GM18520 (cell line): ENCODE data around the gene BRME1.
A peak's percentile ranks its signal among the peaks of the same experiment; 100 is the strongest.
"Not testable (repeated sequence)": the region's sequence is repeated elsewhere in the genome, so short reads cannot be mapped to it uniquely, and the experiment has no call there.

Experiments used
- ATAC-seq: cut with Tn5 transposase; IDR thresholded peaks from one replicate; pipeline ENCODE4 v1.9.1; 2021; ENCODE audit not compliant: unreplicated experiment

Gene BRME1

GRCh38 chr19:13868663-13869062 lies 37.3 kb downstream of the BRME1 start:
- no peak for ATAC-seq

DNA sequence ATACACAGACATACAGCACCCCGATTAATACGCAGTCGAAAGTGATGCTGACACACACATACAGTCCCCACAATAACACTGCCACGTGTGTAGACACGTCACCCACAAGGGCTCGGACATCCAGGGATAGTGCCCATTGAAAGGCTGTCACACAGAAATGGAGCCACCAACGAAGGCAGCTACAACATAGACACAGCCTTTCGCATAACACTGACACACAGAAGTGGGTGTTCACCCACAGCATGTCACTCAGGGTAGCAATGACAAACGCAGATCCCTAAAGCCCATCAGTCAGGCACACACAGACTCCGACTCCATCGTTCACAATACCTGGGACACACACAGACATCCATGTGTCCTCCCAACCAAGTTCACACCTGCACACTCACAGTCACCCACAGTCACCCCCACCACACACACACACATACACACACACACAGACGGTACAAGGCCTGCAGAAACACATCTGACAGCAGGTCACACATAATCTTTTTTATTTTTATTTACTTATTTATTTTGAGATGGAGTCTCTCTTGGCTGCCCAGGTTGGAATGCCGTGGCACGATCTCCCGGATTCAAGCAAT lies 39.4 kb downstream of the BRME1 start:
- ATAC-seq: no peak

DNA sequence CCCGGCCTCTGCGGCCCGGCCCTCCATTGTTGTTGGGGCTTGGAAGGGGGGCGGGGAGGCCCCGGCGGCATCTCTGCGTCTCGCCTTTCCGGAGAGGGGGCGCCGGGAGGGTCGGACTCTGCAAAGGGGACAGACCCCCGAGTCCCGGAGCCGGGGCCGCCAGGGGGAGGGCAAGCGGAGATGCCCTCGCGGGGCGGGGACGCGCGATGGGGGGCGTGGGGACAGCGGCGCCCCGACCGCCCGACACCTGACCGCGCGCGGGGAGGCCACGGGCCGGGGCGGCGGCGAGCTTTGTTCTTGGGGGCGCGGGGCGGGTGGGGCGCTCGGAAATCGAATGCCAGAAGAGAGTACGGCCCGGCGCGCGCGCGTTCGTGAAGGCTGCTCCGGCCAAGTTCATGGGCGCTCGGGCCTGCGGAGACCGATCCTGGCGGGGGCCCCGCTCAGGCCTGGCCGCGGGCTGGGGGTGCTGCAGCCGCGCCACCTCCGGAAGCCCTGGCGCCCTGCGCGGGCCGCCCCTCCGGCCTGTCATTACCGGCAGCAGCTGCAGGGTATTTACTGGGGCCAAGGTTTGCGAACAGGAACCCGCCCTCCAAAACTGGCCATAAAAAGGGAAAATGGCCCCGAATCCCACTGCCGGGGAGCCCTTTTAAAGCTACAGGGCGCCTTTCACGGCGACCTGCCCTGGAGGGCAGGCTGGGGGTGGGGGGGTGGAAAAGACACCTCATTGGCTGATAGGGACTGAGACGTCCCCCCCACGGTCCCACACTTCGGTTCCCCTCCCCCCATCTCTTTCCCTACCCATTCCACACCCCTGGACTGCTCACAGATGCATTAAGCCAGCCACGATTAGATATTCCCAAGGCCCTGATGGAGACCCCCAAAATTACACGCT lies 40.1 kb downstream of the BRME1 start:
- ATAC-seq: no peak

GRCh38 chr19:13864667-13865570 lies 41.0 kb downstream of the BRME1 start:
- ATAC-seq: no peak

- no peak for ATAC-seq
These were observed 41.8 kb downstream of the BRME1 start for GRCh38 chr19:13864046-13864666.

DNA sequence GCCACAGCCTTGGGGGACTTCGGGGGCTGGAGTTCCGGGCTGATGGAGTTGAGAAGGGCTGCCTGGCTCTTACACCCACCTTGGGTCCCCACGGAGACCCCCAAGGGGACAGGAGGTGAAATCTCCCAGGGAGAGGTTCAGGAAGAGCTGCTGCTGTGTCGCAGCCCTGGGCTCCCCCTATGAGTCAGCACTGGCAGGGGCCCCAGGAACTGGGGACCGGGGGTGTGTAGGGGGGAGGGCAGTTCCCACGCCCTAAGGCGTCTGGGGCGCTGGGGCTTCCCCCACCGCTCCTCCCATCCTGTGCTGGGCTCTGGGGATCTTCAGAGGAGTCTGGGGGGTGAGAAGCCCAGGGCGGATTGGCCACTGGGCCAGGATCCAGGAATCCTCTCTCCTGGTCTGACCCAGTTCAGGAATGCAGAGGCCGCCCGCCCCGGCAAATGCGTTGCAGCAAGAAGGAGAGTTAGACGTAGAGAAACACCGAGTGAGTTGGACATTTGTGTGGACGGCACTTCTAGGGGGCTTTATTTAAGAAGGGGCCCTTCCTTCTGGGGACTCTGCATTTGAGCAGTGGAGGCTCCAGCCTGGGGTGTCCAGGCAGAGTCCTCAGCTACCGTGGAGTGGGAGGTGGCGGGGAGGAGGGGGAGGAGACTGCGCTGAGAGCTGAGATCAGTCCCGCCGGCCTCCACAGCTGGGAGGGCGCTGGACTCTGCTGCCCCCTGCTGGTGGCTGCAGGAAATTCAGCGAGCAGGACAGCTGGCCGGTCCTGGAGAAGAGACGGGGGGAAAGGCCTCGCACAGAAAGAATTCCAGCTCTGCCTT lies 44.0 kb downstream of the BRME1 start:
- ATAC-seq: peak; percentile 78

- ATAC-seq: peak; percentile 26
These were observed 44.6 kb downstream of the BRME1 start for GRCh38 chr19:13861392-13861713.

DNA sequence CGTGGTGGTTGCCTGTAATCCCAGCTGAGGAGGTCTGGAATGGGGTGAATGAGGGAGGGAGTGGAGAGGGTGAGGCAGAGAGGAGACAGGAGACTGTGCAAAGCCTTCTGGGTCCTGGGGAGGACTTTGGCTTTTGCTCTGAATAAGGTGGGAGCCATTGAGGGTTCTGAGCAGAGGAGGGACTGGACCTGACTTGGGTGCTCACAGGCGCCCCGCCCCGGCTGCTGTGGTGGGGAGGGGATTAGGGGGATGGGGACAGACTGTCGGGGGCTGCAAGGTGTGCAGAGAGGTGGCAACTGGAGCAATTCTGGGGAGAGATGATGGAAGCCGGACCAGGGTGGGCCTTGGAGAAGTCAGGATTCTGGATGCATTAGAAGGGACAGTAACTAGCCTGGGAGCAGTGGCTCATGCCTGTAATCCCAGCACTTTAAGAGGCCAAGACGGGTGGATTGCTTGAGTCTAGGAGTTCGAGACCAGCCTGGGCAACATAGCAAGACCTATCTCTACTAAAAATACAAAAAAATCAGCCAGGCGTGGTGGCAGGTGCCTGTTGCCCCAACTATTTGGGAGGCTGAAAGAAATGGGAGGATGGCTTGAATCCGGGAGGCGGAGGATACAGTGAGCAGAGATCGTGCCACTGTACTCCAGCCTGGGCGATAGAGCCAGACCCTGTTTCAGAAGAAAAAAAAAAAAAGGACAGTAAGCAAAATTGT lies 45.1 kb downstream of the BRME1 start:
- ATAC-seq: no peak

- ATAC-seq: no peak
These were observed 46.5 kb downstream of the BRME1 start for GRCh38 chr19:13859361-13859880.

DNA sequence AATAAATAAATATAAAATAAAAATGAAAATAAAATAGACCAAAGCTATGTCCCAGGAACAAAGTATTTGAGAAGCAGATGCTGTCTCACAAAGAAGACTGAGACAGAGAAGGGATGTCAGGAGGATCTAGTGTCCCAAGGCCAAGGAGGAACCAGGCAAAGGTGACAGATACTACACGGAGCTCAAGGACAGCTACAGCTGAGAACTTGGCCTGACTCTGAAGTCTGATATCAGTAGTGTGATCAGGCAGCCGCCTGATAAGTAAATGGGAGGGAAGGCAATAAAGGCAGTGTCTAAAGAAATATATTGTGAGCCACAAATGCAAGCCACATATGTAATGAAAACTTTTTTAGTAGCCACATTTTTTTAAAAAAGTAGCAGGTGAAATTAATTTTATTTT lies 49.4 kb downstream of the BRME1 start:
- no peak for ATAC-seq

- not testable (repeated sequence) for ATAC-seq
These were observed 53.7 kb downstream of the BRME1 start for GRCh38 chr19:13852171-13852707.

DNA sequence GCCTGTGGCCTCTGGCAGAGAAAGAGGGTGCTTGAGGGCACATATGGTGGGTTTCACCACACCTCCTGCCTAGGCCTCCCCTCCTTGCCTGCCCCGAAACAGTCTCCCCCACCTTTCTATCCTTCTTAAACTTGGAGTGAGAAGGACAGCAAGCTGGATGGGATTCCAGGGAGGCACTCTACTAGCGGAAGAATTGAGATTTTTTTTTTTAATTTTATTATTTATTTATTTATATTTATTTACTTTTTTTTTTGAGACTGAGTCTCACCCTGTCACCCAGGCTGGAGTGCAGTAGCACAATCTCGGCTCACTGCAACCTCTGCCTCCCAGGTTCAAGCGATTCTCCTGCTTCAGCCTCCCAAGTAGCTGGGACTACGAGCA lies 54.2 kb downstream of the BRME1 start:
- not testable (repeated sequence) for ATAC-seq

- ATAC-seq: no peak
These were observed 54.8 kb downstream of the BRME1 start for GRCh38 chr19:13850910-13851733.

- ATAC-seq: no peak
These were observed 55.7 kb downstream of the BRME1 start for GRCh38 chr19:13849991-13850909.

DNA sequence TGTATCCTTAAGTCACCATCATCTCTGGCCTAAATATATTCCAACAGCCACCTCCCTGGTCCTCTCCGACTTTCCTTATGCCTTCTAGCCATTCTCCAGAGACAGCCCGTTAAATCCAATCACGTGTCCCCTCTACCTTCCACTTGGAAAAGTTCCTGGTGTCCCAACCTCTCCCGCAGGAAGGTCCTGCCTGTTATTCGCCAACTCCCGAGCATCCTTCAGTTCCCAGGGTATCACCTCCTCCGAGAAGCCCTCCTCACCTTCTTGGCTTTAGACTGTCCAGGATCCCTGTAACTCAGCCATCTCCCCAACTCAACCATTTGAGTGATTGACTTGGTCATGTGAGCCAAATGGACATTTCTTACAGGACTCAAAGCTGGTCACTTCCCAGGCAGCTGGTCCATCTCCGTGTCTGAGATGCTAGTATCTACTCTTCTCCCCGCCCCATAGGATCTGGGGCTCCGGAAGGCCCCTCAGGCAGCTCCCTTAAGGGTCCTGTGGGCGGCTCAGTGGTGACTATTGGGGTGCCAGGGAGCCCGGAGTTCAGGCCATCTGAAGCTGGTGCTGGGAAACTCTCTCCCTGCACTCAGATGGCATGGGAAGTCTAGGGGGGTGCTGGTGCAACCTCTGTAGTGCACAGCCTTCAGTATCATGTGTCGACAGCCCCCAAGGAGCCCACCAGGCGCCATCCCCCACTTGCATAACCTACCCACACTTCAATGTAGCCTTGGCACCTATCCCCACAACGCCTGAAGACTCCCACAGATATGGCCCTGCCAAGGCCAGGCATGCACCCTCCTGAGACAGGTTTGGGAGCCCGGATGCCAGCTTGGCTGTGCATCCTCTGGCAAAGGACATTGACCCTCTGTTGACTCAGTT lies 56.9 kb downstream of the BRME1 start:
- ATAC-seq: no peak

GRCh38 chr19:13848340-13848677 lies 57.6 kb downstream of the BRME1 start:
- ATAC-seq: no peak
